Kidney (tissue), 14 donors: ENCODE results near the gene MMRN2. TPM values are rescaled to one million over a fixed set of nuclear protein-coding genes. Genes with fewer than 3 reads are reported as not detected.
"Not testable (repeated sequence)": the region's sequence is repeated elsewhere in the genome, so short reads cannot be mapped to it uniquely, and the experiment has no call there.

Source experiments
- DNase-seq, 5 donors: peaks; one replicate each; pipeline ENCODE4 v3.0.0-alpha.2; 2013 to 2020
- FAIRE-seq: peaks from 2 replicates; lab custom pipeline; 2012; peaks lifted over from hg19 to GRCh38; lab: Jason Lieb, UNC
- H3K27ac ChIP-seq, 2 donors: one replicate each; pipeline ENCODE4 v1.7.0; 2013; ENCODE audit warnings: low read depth in 2 of 2, low read length in 2 of 2, inconsistent platforms in 1 of 2
- H3K27me3 ChIP-seq: one replicate; pipeline ENCODE4 v1.7.1; 2013; ENCODE audit warnings: low read length, inconsistent platforms; ENCODE audit not compliant: control insufficient read depth, insufficient read depth
- H3K36me3 ChIP-seq, 3 donors: one replicate each; pipeline versions ENCODE4 v1.7.0 to v1.7.1; 2013; ENCODE audit warnings: low read length in 3 of 3, control low read depth in 1 of 3, inconsistent platforms in 1 of 3; ENCODE audit not compliant: insufficient read depth in 3 of 3, control insufficient read depth in 2 of 3
- H3K4me1 ChIP-seq, 3 donors: one replicate each; pipeline versions ENCODE4 v1.7.0 to v1.7.1; 2013; ENCODE audit warnings: low read length in 3 of 3, inconsistent platforms in 1 of 3, low read depth in 1 of 3; ENCODE audit not compliant: control insufficient read depth in 2 of 3, insufficient read depth in 2 of 3
- H3K4me3 ChIP-seq, 3 donors: one replicate each; pipeline versions ENCODE4 v1.7.0 to v1.8.1; 2013; ENCODE audit warnings: low read length in 3 of 3, control low read depth in 1 of 3, inconsistent platforms in 1 of 3
- H3K9ac ChIP-seq, 3 donors: one replicate each; pipeline versions ENCODE4 v1.7.0 to v1.7.1; 2013; ENCODE audit warnings: low read length in 3 of 3, control low read depth in 1 of 3, inconsistent platforms in 1 of 3
- H3K9me3 ChIP-seq, 3 donors: one replicate each; pipeline versions ENCODE4 v1.7.0 to v1.7.1; 2013; ENCODE audit warnings: low read length in 3 of 3, control low read depth in 1 of 3, inconsistent platforms in 1 of 3; ENCODE audit not compliant: control insufficient read depth in 2 of 3, insufficient read depth in 1 of 3
- CTCF ChIP-seq: IDR thresholded peaks from 3 replicates; pipeline ENCODE4 v1.5.1; 2012; ENCODE audit warnings: mild to moderate bottlenecking, moderate library complexity, borderline replicate concordance; ENCODE audit not compliant: insufficient read depth; ENCODE audit errors: extremely low read depth
- intact Hi-C: fragments of 100-400 bp; cut with DNase I; formaldehyde crosslinking; loops from one replicate; pipeline ENCODE4 v1.11.1; 2022
- polyA plus RNA-seq: library from polyadenylated mRNA; stranded (reverse); fragments of 350-450 nt; fragmentation: Illumina TruSeq; extraction: RNeasy Lipid Tissue Mini Kit (QIAGEN cat#74804); gene quantifications from one replicate; pipeline ENCODE4 v1.2.3, GENCODE V29; 2014; ENCODE audit warnings: low read depth, low replicate concordance; ENCODE audit not compliant: insufficient read depth
- total RNA-seq: library from RNA; stranded (reverse); fragmentation: NEBNext Ultra II Directional; extraction: Animal tissue kit (Norgen Biotek cat#: 25700); gene quantifications from one replicate; pipeline ENCODE4 v1.2.1, GENCODE V29; 2021
- donor health status: control.
- donor health status: control.
- donor health status: control.
- donor health status: control.
- donor health status: control.
- donor health status: DM: yes; HTN: yes; CAD: no.
- donor health status: Normal renal cell carcinoma (clear cell type).

The MMRN2 gene
- total and polyA plus RNA-seq, 2 donors from 2014 or later, result 19.9 to 65.9 TPM

GRCh38 chr10:86936661-86937501, 20.5 kb downstream of the MMRN2 start:
- intact Hi-C loops, result no loop called here
- no peaks in the 10 kb centered on the region for H3K36me3 ChIP-seq
- no peak for FAIRE-seq
- H3K4me1 ChIP-seq, result no peaks in the 10 kb centered on the region
- TF ChIP-seq CTCF, result no peak
- no peak for DNase-seq
- H3K27ac ChIP-seq, result no peak overlapping the region
- H3K4me3 ChIP-seq, result no peak overlapping the region
- no peaks in the 10 kb centered on the region for H3K9me3 ChIP-seq
- no peaks in the 10 kb centered on the region for H3K27me3 ChIP-seq
- H3K9ac ChIP-seq, result no peak overlapping the region

- H3K4me1 ChIP-seq, DNase-seq, H3K9me3 ChIP-seq, H3K4me3 ChIP-seq, H3K27me3 ChIP-seq, H3K27ac ChIP-seq, intact Hi-C loops, FAIRE-seq, H3K36me3 ChIP-seq, H3K9ac ChIP-seq: not testable (repeated sequence)
These were observed 23.2 kb downstream of the MMRN2 start for GRCh38 chr10:86934162-86934711.

- H3K27me3 ChIP-seq, result no peaks in the 10 kb centered on the region
- TF ChIP-seq CTCF, result no peak
- DNase-seq (no peak), FAIRE-seq (no peak)
- no peak overlapping the region for H3K4me3 ChIP-seq
- no peaks in the 10 kb centered on the region for H3K4me1 ChIP-seq
- H3K9me3 ChIP-seq, result no peaks in the 10 kb centered on the region
- intact Hi-C loops, result no loop called here
- H3K36me3 ChIP-seq, result peaks cover 0 to 10% (median 6%) of the 10 kb centered on the region in 3 donors
- no peak overlapping the region for H3K9ac ChIP-seq
- H3K27ac ChIP-seq, result no peak overlapping the region
These were observed 24.7 kb downstream of the MMRN2 start for GRCh38 chr10:86932674-86933073.

- Histone ChIP-seq H3K9me3 (no peaks in the 10 kb centered on the region), H3K9ac (no peak overlapping the region), H3K27ac (no peak overlapping the region), H3K36me3 (peaks cover 0 to 11% (median 6%) of the 10 kb centered on the region in 3 donors), H3K4me1 (no peaks in the 10 kb centered on the region), H3K4me3 (no peak overlapping the region), H3K27me3 (no peaks in the 10 kb centered on the region)
- DNase-seq, result no peak
- intact Hi-C loops, result no loop called here
- TF ChIP-seq CTCF, result no peak
- no peak for FAIRE-seq
These were observed 25.5 kb downstream of the MMRN2 start for GRCh38 chr10:86931872-86932271.
